Measurements from ENCODE around the gene CBX1.

The CBX1 gene

DNA sequence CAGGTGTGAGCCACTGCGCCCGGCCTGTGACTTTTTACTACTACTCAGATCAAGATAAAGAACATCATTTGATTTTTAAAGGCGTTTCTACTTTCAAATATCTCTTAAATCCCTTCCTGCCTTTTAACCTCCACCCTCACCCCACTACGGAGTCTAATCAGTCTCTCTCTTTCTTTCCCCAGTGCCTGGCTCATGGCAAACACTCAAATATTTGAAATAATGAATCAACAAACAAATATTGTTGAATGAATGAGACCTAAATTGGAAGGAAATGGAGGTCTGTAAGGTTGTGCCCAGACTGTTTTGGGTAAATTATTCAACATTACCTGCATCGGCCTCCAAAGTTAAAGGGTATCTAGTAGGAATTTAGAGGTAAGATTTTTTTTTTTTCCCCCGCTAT lies 78.4 kb downstream of the CBX1 start:
- H3K36me3 Mint-ChIP-seq, result peaks cover 15% of the 10 kb centered on the region
- ATAC-seq (no peak), DNase-seq (ENCODE audit: low spot score in 2 of 2) (no peak)
- H3K9me3 Mint-ChIP-seq, result no peaks in the 10 kb centered on the region
- H3K4me3 Mint-ChIP-seq, result peak overlapping the region; percentile 87
- peaks cover 41% of the 10 kb centered on the region for H3K4me1 Mint-ChIP-seq
- H3K27ac Mint-ChIP-seq, result no peak overlapping the region

- Mint-ChIP-seq H3K4me1 (peaks cover 45% of the 10 kb centered on the region), H3K27ac (no peak overlapping the region), H3K9me3 (no peaks in the 10 kb centered on the region), H3K4me3 (no peak overlapping the region), H3K36me3 (peaks cover 15% of the 10 kb centered on the region)
- ATAC-seq (no peak), DNase-seq (ENCODE audit: low spot score in 2 of 2) (no peak)
Measured at GRCh38 chr17:48021934-48022333, 79.3 kb downstream of the CBX1 start.

Measured in stimulated activated effector memory CD8-positive, alpha-beta T cell treated with anti-CD3 and anti-CD28 coated beads, Interleukin-12 subunit alpha, Interleukin-12 subunit beta, amount 100 ng/mL, for 72 hours (primary cell).